IPS-NIHi7 (cell line): ENCODE data around the gene KCTD21.
"Not testable (repeated sequence)": the region's sequence is repeated elsewhere in the genome, so short reads cannot be mapped to it uniquely, and the experiment has no call there.

Experiments
- DNase-seq: peaks from one replicate; pipeline ENCODE4 v3.0.0; 2012; ENCODE audit warnings: mixed read lengths; ENCODE audit errors: extremely low spot score

KCTD21 gene, protein sequence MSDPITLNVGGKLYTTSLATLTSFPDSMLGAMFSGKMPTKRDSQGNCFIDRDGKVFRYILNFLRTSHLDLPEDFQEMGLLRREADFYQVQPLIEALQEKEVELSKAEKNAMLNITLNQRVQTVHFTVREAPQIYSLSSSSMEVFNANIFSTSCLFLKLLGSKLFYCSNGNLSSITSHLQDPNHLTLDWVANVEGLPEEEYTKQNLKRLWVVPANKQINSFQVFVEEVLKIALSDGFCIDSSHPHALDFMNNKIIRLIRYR

DNA sequence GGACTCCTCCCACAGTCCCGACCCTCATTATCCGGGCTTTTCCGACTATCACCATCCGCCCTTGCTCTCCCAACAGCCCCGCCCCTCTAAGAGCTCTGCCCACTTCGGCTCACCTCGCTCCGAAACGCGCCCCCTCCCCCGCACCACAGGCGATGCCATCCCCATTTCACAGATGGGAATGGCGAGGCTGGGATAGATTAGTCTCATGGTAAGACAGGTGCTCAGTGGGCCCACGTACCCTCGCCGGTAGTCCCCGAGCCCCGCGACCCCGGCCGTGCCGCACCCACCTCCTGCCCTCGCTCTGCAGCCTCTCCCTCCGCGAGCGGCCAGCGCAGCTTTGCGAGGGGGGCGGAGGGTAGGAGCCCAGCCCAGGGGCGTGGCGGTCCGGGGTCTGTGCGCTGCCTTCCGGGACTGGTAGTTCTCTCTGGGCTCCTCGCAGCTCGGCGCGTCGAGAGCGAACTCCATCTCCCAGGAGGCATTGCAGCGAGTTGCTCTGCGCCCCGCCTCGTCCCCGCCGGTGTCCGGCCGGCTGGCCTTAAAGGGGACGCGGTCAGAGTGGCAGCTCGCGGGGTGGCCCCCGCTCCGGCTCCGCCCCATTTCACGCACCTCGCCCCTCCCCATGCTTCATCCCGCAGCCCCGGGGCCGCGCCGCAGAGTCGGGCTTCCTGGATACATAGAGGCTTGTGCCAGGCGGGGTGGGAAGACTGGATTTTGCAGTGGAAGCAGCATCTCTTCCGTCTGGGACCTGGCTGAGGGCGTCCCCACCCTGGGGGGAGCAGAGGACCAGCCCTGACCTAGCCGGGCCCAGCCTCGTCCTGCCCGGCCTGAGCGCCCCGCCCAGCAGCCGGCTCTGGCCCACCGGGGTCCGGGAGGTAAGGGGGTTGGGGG, at the start of gene KCTD21, which contains the start of gene USP35:
TSS of gene KCTD21 (minus strand) at position 341 of the 888 bp plus-strand sequence. CDS start 14,072 bp downstream, outside the sequence.
TSS of gene USP35 (plus strand) at position 634 of the 888 bp plus-strand sequence. CDS start 7,327 bp downstream, outside the sequence.
- peak; percentile 99 for DNase-seq

DNA sequence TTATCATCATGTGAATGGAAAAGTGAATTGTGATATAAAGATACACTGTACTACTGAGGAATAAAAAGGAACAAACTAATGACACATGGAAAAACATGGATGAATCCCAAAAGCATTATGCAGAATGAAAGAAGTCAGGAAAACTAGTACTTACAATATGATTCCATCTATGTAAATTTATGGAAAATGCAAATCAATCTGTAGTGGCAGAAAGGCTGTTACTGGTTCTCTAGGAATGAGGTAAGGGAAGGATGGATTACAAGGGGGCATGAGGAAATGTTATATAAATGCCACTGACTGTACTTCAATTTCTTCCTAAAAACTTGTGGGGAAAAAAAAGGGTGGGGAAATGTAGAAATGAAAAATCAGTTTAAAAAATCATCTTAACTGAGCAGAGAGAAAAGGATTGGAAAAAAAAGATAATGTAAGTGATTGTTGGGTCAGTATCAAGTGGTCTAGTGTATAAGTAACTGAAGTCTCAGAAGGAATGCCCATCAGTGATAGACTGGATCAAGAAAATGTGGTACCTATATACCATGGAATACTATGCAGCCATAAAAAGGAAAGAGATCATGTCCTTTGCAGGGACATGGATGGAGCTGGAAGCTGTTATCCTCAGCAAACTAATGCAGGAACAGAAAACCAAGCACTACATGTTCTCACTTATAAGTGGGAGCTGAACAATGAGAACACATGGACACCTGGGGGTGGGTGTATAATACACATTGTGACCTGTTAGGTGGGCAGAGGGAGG, 49.0 kb upstream of the KCTD21 start:
- no peak for DNase-seq

DNA sequence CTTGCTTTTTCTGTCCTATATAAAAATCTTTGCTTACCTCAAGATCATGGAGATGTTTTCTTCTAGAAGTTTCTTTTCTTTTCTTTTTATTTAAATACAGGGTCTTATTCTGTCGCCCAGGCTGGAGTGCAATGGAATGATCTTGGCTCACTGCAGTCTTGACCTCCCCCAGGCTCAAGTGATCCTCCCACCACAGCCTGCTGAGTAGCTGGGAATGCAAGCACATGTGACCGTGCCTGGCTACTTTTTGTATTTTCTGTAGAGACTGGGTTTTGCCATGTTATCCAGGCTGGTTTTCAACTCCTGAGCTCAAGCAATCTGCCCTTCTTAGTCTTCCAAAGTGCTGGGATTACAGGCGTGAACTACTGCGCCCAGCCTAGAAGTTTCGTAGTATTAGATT, 45.6 kb upstream of the KCTD21 start:
- no peak for DNase-seq

DNA sequence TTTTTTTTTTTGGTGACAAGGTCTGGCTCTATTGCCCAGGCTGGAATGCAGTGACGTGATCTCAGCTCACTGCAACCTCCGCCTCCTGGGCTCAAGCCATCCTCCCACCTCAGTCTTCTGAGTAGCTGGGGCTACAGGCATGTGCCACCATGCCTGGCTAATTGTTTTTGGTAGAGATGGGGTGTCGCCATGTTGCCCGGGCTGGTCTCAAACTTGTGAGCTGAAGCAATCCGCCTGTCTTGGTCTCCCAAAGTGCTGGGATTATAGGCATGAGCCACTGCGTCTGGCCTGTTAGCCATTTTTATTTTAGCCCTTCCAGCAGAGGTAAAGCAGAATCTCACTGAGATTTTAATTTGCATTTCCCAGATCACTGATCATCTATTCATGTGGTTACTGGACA, 44.6 kb upstream of the KCTD21 start:
- DNase-seq = not testable (repeated sequence)

DNA sequence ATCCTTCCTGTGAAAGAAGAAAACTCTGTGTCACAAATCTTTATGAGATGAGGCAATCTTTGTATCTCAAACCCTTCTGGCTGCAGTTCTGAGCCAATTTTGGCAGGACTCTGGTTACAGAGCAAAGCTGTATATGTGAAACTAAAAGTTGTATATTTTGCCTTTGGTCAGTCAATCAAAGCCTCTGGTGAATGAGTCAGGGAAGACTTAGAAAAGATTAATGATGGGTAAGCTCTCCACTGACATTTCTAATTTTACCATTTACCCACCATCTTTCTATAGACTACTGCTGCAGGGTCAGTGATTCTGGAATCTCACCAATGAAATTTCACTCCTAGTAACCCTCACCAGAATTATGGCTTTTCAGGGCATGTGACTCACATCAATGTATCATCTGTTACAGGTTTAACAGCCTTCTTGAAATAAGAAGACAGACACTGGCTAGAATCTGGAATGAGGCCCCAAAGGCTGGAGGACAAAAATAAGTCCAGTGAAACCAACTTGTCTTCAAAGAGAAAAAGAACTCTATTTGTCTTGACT, 43.6 kb upstream of the KCTD21 start:
- DNase-seq = no peak

DNA sequence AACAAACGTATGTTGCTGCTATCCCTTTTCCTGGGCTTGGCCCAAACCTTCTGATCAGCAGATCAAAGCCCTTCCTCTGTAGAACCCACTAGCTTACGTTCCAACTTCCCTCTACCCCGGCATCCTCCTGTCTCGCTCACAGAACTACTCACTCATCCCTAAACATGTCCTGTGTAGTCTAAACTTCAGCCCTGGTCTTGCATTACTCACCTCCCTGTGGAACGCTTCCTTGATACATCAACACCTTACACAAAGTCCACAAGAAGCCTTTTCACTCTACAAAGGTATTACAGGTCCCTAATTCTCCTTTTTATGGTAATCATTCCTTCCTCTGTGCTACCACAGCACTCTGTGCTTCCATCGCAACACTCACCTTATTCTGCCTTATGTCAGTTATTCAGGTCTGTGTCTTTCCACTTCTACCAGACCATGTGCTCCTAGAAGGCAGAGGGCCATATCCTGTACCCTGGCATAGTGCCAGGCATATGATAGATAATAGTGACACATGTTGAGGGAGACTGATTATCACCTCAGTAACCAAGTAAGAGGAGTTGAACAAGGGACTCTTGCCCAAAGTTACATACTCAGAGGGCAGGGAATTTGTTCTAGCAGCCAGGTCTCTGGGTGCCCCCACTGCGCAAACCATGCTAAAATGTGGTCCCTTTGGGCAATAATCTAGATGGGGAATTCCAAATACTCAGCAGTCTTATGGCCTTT, 41.9 kb upstream of the KCTD21 start:
- no peak for DNase-seq

DNA sequence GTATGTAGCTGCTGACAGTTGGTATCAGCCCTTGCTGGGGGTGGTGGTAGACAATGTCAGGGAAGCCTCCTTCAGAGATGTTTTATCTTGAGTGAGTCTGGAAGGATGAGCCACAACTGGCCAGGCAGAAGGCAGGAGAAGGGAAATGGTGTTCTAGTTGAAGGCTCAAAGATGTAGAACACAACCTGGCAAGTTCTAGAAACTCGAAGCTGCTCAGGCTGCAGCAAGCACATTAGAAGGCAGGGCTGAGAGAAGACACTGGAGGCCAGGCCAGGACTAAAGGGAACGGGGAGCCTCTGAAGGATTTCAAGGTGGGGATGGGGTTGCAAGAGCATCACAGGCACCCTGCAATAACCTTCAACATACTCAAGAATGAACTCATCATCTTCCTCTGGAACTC, 40.7 kb upstream of the KCTD21 start:
- DNase-seq = no peak

DNA sequence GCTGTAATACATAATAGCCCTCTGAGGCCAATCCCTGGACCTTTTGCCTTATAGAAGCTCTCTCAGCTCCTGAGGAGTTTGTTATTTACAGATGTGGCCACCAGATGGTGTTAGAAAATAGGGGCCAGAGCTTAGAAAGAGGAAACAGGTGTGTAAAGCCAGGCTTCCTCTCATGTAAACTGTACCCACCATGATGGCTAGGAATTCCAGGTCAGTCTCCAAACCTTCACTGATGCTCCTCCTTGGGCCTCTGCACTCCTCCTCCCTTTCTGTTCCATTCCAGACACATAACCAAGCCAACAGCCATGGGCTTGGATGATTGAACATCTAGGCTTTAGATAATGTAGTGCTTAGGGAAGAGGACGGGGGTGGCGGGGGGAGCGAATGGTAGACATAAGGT, 40.0 kb upstream of the KCTD21 start:
- DNase-seq = peak; percentile 81

DNA sequence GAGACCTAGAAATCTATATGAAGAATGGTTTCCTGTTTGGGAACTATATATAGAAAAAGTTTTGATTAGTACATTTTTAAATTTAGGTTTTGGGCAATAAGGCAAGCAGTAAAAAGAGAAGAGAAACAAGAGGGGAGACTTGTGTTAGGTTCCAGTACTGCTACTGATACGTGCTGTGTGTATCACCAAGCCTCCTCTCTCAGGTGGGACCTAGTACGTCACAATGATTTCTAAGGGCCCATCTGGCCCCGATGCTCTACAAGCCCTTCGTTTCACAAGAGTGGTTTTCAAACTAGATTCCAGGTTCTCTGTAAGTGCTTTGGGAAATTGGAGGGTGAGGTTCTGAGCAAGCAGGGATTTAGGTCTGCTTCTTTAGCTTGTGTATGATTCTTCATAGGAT, 39.5 kb upstream of the KCTD21 start:
- no peak for DNase-seq

DNA sequence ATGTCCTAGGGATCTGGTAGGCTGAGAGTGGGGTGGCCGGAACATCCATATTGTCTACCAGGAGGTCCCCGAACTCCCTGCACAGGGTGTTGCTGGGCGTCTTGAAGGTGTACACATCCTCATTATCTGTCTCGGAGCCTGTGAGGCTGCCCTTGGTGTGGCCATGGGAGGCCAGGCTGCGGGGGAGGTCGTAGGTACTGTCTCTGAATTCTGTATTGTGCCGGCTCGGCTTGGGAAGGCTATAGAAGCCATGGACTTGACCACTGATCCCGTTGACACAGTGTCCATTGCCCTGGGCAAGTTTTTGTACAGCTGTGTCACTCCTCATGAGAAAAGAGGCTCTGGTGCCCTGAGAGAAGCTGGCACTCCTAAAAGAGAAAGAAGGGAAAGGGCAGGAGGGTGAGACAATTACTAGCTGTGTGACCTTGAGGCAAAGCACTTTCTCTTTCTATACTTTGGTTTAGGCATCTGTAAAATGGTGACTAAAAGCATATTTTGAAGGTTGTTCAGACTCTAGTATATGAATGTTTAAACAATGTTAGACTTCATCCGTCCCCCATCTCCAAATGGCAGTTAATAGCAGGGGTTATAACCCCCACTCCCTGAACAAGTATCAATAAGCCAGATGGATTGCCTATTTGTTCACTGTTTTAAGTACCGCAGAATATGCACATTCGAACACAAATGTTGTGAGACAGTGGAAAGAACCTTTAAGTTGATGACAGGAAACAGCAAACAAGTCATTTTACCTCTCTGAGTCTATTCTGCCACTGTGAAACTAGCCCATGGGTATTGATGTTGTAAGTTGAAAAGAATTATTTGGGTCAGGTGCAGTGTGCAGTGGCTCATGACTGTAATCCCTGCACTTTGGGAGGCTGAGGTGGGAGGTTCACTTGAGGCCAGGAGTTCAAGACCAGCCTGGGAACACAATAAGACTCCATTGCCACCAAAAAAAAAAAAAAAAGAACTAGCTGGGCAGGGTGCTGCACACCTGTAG, 38.6 kb upstream of the KCTD21 start:
- no peak for DNase-seq

DNA sequence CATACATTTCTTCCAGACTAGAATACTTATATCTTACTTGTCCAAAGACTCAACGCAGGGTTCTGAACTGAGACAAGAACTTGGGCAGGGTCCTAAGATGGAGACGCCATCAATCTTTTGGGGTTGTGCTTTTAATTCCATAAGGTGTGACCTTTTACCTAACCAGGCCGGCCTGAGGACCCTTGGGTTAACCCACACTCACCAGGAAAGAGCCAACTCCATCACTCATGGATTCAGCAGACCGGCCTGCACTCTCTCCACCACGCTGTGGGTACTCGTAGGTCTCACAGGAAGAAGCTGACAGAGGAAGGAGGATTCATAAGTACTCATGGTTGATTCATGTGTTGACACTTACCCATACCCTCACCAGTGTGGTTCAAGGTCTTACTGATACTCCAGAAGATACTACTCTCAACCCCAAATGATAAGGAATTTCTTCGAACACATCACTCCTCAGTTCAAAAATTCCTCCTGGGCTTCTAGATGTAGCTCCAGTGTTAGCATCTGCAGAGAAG, 36.5 kb upstream of the KCTD21 start:
- DNase-seq = no peak

DNA sequence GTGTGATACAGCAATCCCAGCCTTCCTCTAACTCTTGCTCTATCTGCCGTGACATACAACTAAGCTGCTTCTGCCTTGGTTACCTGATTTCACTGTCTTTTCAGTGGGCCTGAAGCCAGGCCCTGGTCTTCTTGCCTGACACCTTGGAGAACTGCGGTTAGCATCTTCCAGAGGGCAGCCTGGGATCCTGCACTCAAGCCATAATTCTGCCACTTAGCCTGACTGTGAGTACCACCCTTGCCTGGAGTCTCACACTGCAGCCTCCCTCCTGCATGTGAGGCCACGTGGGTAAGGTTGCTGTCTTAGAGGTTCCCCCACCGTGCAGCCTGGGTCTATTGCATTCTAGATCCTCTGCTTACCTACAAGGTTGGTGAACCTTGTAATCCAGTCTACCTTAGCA, 36.1 kb upstream of the KCTD21 start:
- DNase-seq = no peak

DNA sequence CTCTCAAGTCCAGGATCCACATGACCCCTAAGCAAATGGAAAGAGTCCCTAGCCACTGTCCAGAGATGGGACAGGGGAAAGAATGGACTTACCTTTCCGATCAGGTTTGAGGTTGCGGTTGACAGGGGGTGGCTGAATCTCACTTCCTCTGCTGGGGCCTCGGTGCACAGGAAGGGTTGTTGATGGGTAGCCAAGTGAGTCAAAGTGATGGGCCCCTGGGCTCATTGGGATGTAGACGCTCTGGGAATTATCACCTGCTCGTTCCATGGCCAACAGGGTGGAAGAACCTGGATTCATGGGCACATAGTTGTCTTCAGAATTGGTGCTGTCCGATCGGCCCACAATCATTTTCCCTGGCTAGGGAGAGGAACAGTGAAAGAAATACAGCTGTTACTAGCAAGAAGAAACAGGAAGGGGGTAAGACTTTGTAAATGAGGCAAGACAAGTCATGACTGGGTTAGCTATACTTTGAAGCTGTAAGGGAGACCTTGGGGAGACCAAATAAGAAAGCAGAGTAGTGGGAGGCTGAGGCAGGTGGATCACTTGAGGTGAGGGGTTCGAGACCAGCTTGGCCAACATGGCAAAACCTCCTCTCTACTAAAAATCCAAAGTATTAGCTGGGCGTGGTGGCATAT, 35.0 kb upstream of the KCTD21 start:
- no peak for DNase-seq

DNA sequence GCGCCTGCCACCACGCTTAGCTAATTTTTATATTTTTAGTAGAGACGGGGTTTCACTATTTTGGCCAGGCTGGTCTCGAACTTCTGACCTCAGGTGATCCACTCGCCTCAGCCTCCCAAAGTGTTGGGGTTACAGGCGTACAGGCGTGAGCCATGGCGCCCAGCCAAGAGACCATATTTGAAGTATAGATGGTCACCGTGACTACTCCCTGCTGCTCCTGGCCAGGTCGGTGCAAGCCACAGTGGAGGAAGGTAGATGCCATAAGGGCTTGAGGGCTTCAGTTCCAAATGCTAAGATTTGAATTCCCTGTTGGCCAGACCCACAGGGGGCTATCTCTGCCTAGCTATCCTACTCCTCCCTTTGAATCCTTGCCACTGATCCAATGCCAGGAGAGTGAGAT, 34.3 kb upstream of the KCTD21 start:
- not testable (repeated sequence) for DNase-seq

DNA sequence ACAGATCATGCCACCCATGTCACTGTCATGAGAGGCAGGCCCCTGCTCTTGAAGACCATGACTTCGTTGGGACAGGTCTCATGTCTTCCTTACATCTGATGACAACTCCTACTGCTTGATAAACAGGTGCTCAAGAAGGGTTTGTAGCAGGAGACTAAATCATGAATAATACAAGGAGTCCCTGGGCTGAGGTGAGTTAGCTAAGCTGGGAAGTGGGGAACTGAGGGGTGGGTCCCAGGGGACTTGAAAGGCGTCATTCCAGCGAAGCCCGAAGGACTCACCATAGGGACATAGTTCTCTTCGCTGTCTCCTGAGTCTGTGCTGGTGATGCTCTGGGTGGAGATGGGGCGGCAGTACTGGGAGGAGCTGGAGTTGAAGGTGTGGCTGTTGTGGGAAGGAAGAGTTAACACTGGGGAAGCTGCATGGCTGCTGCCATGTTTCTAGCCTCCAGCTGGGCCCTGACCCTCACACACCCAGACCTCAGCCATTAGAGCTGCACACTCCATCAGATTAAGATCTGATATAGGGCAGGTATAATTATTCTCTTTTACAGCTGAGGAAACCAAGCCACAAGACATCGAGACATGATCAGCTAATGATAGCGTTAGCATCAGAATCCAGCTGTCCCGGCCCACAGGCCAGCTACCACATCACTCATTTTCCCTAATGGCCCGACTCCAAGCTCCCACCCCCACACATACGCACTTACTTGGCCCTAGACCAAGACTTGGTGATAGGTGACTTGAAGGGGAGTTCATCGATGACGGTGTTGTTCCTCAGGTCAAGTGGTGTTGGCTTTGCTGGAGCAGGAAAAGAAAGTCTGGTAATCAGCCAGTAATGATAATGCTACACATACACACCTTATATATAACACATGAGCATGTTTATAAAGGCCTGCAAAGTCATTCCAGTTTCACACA, 33.2 kb upstream of the KCTD21 start:
- no peak for DNase-seq

DNA sequence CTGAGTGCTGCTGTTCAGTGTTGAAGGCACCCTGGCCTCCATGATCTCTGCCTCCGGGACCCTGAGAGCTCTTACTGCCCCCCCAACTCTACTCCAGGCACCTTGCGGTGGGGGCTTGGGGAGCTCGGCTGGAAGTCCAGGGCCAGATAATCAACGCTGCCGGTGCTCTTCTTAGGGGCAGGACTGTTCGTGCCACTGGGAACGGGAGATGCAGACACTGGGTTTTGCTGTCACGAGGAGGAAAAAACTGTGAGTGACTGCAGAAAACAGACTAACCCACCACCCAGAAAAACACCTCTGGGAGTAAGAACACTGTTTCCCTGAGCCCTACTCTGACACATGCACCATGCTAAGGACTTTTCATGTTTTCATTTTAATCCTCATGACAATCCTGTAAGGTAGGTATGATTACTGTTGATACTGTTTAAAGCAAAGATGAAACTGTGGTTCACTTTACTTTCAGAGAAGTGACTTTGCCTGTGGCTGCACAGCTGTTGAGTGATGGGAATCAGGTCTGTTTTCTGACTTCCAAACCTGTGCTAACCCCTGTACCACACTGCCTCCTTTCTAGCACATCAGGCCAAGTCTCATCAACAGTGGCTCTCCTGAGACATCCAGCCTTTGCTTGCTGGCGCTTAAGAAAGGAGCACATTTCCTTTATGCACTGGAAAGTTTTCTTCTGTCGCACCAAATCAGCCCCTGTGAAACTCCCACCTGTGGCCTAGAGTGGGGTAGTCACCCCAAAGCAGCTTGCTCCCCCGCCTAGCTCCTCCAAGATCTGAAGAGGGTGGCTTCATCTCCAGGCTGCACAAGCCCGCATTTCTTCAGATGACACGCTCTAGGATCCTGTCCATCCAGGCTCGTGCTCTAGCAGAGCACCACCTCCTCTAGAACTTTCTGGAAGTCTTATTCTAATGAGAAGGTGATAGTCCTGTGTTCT, 32.1 kb upstream of the KCTD21 start:
- DNase-seq = no peak
